Measurements from ENCODE around the gene ETV6.

GRCh38 chr12:11795913-11796459 lies 146.5 kb downstream of the ETV6 start:
- no peak for TF ChIP-seq ZNF644 (tag; IDR thresholded peaks at IDR 0.05; ENCODE audit: low read depth)
- no peak for TF ChIP-seq POLR2A (conservative IDR thresholded peaks at IDR 0.05)
- no peak for TF ChIP-seq PTTG1 (tag; IDR thresholded peaks at IDR 0.05; ENCODE audit: low read depth)
- TF ChIP-seq RFX5 (IDR thresholded peaks at IDR 0.05; ENCODE audit: low read depth, low read length), result no peak
- no peak for TF ChIP-seq ZBTB43 (CRISPR knock-in tag; IDR thresholded peaks at IDR 0.05)
